ENCODE results near the gene MYL10.

Gene MYL10

GRCh38 chr7:101594790-101595189 lies 34.3 kb downstream of the MYL10 start:
- no peak for DNase-seq (ENCODE audit: low read depth)
- H3K4me3 ChIP-seq (replicated peaks; ENCODE audit: low read depth, low read length), result no peak overlapping the region
- no peak for TF ChIP-seq CTCF (IDR thresholded peaks at IDR 0.05; ENCODE audit: low read length, missing control alignments)

- no peak overlapping the region for H3K4me3 ChIP-seq (replicated peaks; ENCODE audit: low read depth, low read length)
- no peak for TF ChIP-seq CTCF (IDR thresholded peaks at IDR 0.05; ENCODE audit: low read length, missing control alignments)
- DNase-seq (ENCODE audit: low read depth), result no peak
These were observed 35.5 kb downstream of the MYL10 start for GRCh38 chr7:101593556-101593955.

GRCh38 chr7:101591504-101591903 lies 37.6 kb downstream of the MYL10 start:
- H3K4me3 ChIP-seq (replicated peaks; ENCODE audit: low read depth, low read length), result no peak overlapping the region
- TF ChIP-seq CTCF (IDR thresholded peaks at IDR 0.05; ENCODE audit: low read length, missing control alignments), result no peak
- DNase-seq (ENCODE audit: low read depth), result no peak

GRCh38 chr7:101590663-101591435 lies 38.2 kb downstream of the MYL10 start:
- no peak for DNase-seq (ENCODE audit: low read depth)
- H3K4me3 ChIP-seq (replicated peaks; ENCODE audit: low read depth, low read length), result no peak overlapping the region
- TF ChIP-seq CTCF (IDR thresholded peaks at IDR 0.05; ENCODE audit: low read length, missing control alignments), result no peak

GRCh38 chr7:101589976-101590662 lies 39.0 kb downstream of the MYL10 start:
- TF ChIP-seq CTCF (IDR thresholded peaks at IDR 0.05; ENCODE audit: low read length, missing control alignments), result no peak
- DNase-seq (ENCODE audit: low read depth), result no peak
- H3K4me3 ChIP-seq (replicated peaks; ENCODE audit: low read depth, low read length), result no peak overlapping the region

- TF ChIP-seq CTCF (IDR thresholded peaks at IDR 0.05; ENCODE audit: low read length, missing control alignments), result no peak
- DNase-seq (ENCODE audit: low read depth), result no peak
- H3K4me3 ChIP-seq (replicated peaks; ENCODE audit: low read depth, low read length), result no peak overlapping the region
These were observed 40.0 kb downstream of the MYL10 start for GRCh38 chr7:101589052-101589451.
